HepG2 (cell line): ENCODE measurements around the gene TEAD1. TPM values are rescaled to one million over a fixed set of nuclear protein-coding genes. Genes with fewer than 3 reads are reported as not detected.

Experiments used
- BCL6 ChIP-seq: IDR thresholded peaks from 2 replicates; pipeline ENCODE4 v1.6.1; 2016; ENCODE audit warnings: missing genetic modification reagents, missing compliant biosample characterization
- BORCS8-MEF2B ChIP-seq: sonication (generic); formaldehyde crosslinking; IDR thresholded peaks from 2 replicates; pipeline ENCODE4 v1.8.0; 2022; ENCODE audit warnings: mild to moderate bottlenecking, missing genetic modification reagents
- CC2D1A ChIP-seq: sonication (generic); formaldehyde crosslinking; IDR thresholded peaks from 2 replicates; pipeline ENCODE4 v1.8.1; 2023; ENCODE audit warnings: mild to moderate bottlenecking, missing genetic modification reagents
- FOXM1 ChIP-seq: sonication (generic); formaldehyde crosslinking; IDR thresholded peaks from 2 replicates; pipeline ENCODE4 v1.5.0; 2020; ENCODE audit warnings: missing genetic modification reagents
- HNRNPH1 ChIP-seq: fragments of 200-400 bp; formaldehyde crosslinking; optimal IDR thresholded peaks from 2 replicates; pipeline ENCODE3; 2017; ENCODE audit warnings: mild to moderate bottlenecking, low read depth, low read length
- HNRNPLL ChIP-seq: fragments of 200-400 bp; formaldehyde crosslinking; IDR thresholded peaks from 2 replicates; pipeline ENCODE4 v1.6.1; 2017; ENCODE audit warnings: mild to moderate bottlenecking, low read depth, low read length; ENCODE audit not compliant: poor library complexity, severe bottlenecking
- KDM5B ChIP-seq: sonication (generic); formaldehyde crosslinking; IDR thresholded peaks from 2 replicates; pipeline ENCODE4 v1.4.0; 2020; ENCODE audit warnings: missing genetic modification reagents, mild to moderate bottlenecking, borderline replicate concordance
- MXD4 ChIP-seq: IDR thresholded peaks from 2 replicates; pipeline ENCODE4 v1.6.1; 2016; ENCODE audit warnings: mild to moderate bottlenecking, missing biosample characterization, missing genetic modification reagents
- MXI1 ChIP-seq: IDR thresholded peaks from 3 replicates; pipeline ENCODE4 v1.6.1; 2012; ENCODE audit warnings: low read depth, low read length, inconsistent platforms, borderline replicate concordance
- NCOA2 ChIP-seq: sonication (generic); formaldehyde crosslinking; IDR thresholded peaks from 2 replicates; pipeline ENCODE4 v1.8.0; 2022; ENCODE audit warnings: inconsistent platforms
- SSRP1 ChIP-seq: IDR thresholded peaks from 2 replicates; pipeline ENCODE4 v1.6.1; 2016; ENCODE audit warnings: control low read depth
- TBX3 ChIP-seq: fragments of 450-650 bp; IDR thresholded peaks from 2 replicates; pipeline ENCODE4 v1.6.1; 2017; ENCODE audit warnings: antibody characterized with exemption, mild to moderate bottlenecking, inconsistent platforms, borderline replicate concordance
- ZBTB20 ChIP-seq: sonication (generic); formaldehyde crosslinking; IDR thresholded peaks from 2 replicates; pipeline ENCODE4 v1.8.1; 2023; ENCODE audit warnings: missing genetic modification reagents, low read depth, mild to moderate bottlenecking, borderline replicate concordance
- polyA plus RNA-seq, 8 experiments: library from polyadenylated mRNA; depleted of rRNA in 3 of 8; stranded (reverse) in 7 of 8; unstranded in 1 of 8; fragments of >200 nt; fragmentation: Illumina TruSeq in 4 of 8; extraction: Trizol in 4 of 8; gene quantifications; 2 replicates each; pipeline versions ENCODE4 v1.2.1 to v1.2.3, GENCODE V29; 2011 to 2016; ENCODE audit warnings: low read depth in 4 of 8, missing spikeins in 1 of 8, mixed read lengths in 1 of 8; ENCODE audit not compliant: insufficient read depth in 1 of 8
- total RNA-seq, 5 experiments: library from RNA; depleted of rRNA; stranded (reverse); fragments of >200 nt; fragmentation: Illumina TruSeq; extraction: Trizol; gene quantifications; 2 replicates each; pipeline ENCODE4 v1.2.3, GENCODE V29; 2016; ENCODE audit warnings: low read depth in 1 of 5
- TF ChIP-seq, protein P1 (sequence below): fragments of 450-650 bp; IDR thresholded peaks from 2 replicates; pipeline ENCODE4 v1.6.1; 2017
- TF ChIP-seq, protein P2 (sequence below): sonication (generic); formaldehyde crosslinking; IDR thresholded peaks from 2 replicates; pipeline ENCODE4 v1.4.0; 2020; ENCODE audit warnings: missing genetic modification reagents
- TF ChIP-seq, protein P3 (sequence below): sonication (generic); formaldehyde crosslinking; IDR thresholded peaks from 2 replicates; pipeline ENCODE4 v1.4.0; 2020; ENCODE audit warnings: missing genetic modification reagents
- TF ChIP-seq, protein P4 (sequence below): sonication (generic); formaldehyde crosslinking; IDR thresholded peaks from 2 replicates; pipeline ENCODE4 v1.4.0; 2020; ENCODE audit warnings: missing genetic modification reagents
- TF ChIP-seq, protein P5 (sequence below): sonication (generic); formaldehyde crosslinking; IDR thresholded peaks from 2 replicates; pipeline ENCODE4 v1.5.1; 2020; ENCODE audit warnings: missing genetic modification reagents, mild to moderate bottlenecking, borderline replicate concordance

The TEAD1 gene
- total and polyA plus RNA-seq, 2 of the 13 experiments (the other 11 are each of a cell fraction or from before 2014, with no cell fraction given), result 20.1 to 30.5 TPM

DNA sequence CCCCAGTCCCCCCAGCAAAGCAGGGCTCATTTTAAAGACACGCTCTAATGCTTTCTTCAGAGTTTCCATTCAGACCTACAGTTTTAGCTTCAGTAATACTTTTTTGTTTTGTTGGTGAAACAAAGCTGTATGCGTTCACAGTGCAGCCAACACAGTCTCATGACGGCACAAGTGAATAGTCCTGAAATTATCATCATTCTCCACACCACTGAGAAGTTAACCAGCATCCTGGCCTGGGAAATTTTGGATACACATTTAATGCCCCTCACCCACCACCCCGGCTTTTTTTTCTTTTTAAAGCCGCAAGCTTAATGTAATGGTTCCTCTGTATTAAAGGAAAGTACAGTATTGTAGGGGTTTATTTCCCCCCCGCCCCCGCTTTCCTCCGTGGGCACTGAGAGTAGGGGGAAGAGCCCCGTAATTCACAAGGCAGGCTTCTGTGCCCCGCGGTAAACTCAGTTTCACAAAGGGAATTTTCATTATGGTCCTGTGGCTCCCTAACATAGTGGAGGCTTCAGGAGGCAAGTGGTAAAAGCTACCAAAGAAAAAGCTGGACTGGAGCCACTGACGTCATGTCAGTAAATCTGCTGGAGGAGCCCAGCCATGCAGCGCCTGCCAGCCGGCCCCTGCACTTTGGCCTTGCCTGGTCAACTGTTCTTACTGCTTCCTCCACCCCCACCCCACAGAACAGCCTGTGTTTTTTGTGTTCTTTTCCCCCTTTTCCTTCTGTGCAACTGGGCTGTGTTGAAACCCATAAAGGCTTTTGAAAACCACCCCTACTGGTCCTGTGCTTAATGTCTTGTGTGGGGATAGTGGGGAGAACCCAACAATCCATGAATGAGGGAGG lies 18.2 kb downstream of the TEAD1 start (continued):
- no peak for TF ChIP-seq BORCS8-MEF2B (CRISPR knock-in tag)
- TF ChIP-seq HNRNPLL, result no peak
- TF ChIP-seq BCL6 (CRISPR knock-in tag), result 0 out of 2 replicates have a peak, but pooled peaks have one; percentile 20
- TF ChIP-seq TBX3, result no peak
- TF ChIP-seq, protein P1, sequence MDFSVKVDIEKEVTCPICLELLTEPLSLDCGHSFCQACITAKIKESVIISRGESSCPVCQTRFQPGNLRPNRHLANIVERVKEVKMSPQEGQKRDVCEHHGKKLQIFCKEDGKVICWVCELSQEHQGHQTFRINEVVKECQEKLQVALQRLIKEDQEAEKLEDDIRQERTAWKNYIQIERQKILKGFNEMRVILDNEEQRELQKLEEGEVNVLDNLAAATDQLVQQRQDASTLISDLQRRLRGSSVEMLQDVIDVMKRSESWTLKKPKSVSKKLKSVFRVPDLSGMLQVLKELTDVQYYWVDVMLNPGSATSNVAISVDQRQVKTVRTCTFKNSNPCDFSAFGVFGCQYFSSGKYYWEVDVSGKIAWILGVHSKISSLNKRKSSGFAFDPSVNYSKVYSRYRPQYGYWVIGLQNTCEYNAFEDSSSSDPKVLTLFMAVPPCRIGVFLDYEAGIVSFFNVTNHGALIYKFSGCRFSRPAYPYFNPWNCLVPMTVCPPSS, result no peak
- no peak for TF ChIP-seq ZBTB20 (CRISPR knock-in tag)
- no peak for TF ChIP-seq CC2D1A (CRISPR knock-in tag)
- no peak for TF ChIP-seq SSRP1
- TF ChIP-seq KDM5B, result peak; percentile 51; the same call in 1 of the 2 replicates
- peak; percentile 27; the same call in 1 of the 3 replicates for TF ChIP-seq MXI1
- TF ChIP-seq, protein P2, sequence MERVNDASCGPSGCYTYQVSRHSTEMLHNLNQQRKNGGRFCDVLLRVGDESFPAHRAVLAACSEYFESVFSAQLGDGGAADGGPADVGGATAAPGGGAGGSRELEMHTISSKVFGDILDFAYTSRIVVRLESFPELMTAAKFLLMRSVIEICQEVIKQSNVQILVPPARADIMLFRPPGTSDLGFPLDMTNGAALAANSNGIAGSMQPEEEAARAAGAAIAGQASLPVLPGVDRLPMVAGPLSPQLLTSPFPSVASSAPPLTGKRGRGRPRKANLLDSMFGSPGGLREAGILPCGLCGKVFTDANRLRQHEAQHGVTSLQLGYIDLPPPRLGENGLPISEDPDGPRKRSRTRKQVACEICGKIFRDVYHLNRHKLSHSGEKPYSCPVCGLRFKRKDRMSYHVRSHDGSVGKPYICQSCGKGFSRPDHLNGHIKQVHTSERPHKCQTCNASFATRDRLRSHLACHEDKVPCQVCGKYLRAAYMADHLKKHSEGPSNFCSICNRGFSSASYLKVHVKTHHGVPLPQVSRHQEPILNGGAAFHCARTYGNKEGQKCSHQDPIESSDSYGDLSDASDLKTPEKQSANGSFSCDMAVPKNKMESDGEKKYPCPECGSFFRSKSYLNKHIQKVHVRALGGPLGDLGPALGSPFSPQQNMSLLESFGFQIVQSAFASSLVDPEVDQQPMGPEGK (CRISPR knock-in tag), result peak; percentile 81
- TF ChIP-seq MXD4 (CRISPR knock-in tag), result no peak
- TF ChIP-seq, protein P3, sequence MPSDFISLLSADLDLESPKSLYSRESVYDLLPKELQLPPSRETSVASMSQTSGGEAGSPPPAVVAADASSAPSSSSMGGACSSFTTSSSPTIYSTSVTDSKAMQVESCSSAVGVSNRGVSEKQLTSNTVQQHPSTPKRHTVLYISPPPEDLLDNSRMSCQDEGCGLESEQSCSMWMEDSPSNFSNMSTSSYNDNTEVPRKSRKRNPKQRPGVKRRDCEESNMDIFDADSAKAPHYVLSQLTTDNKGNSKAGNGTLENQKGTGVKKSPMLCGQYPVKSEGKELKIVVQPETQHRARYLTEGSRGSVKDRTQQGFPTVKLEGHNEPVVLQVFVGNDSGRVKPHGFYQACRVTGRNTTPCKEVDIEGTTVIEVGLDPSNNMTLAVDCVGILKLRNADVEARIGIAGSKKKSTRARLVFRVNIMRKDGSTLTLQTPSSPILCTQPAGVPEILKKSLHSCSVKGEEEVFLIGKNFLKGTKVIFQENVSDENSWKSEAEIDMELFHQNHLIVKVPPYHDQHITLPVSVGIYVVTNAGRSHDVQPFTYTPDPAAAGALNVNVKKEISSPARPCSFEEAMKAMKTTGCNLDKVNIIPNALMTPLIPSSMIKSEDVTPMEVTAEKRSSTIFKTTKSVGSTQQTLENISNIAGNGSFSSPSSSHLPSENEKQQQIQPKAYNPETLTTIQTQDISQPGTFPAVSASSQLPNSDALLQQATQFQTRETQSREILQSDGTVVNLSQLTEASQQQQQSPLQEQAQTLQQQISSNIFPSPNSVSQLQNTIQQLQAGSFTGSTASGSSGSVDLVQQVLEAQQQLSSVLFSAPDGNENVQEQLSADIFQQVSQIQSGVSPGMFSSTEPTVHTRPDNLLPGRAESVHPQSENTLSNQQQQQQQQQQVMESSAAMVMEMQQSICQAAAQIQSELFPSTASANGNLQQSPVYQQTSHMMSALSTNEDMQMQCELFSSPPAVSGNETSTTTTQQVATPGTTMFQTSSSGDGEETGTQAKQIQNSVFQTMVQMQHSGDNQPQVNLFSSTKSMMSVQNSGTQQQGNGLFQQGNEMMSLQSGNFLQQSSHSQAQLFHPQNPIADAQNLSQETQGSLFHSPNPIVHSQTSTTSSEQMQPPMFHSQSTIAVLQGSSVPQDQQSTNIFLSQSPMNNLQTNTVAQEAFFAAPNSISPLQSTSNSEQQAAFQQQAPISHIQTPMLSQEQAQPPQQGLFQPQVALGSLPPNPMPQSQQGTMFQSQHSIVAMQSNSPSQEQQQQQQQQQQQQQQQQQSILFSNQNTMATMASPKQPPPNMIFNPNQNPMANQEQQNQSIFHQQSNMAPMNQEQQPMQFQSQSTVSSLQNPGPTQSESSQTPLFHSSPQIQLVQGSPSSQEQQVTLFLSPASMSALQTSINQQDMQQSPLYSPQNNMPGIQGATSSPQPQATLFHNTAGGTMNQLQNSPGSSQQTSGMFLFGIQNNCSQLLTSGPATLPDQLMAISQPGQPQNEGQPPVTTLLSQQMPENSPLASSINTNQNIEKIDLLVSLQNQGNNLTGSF, result no peak
- TF ChIP-seq, protein P4, sequence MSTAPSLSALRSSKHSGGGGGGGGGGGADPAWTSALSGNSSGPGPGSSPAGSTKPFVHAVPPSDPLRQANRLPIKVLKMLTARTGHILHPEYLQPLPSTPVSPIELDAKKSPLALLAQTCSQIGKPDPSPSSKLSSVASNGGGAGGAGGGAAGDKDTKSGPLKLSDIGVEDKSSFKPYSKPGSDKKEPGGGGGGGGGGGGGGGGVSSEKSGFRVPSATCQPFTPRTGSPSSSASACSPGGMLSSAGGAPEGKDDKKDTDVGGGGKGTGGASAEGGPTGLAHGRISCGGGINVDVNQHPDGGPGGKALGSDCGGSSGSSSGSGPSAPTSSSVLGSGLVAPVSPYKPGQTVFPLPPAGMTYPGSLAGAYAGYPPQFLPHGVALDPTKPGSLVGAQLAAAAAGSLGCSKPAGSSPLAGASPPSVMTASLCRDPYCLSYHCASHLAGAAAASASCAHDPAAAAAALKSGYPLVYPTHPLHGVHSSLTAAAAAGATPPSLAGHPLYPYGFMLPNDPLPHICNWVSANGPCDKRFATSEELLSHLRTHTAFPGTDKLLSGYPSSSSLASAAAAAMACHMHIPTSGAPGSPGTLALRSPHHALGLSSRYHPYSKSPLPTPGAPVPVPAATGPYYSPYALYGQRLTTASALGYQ (CRISPR knock-in tag), result no peak
- TF ChIP-seq NCOA2, result peak; percentile 56
- TF ChIP-seq HNRNPH1, result no peak
- no peak for TF ChIP-seq FOXM1 (CRISPR knock-in tag)
- TF ChIP-seq, protein P5, sequence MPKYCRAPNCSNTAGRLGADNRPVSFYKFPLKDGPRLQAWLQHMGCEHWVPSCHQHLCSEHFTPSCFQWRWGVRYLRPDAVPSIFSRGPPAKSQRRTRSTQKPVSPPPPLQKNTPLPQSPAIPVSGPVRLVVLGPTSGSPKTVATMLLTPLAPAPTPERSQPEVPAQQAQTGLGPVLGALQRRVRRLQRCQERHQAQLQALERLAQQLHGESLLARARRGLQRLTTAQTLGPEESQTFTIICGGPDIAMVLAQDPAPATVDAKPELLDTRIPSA, result no peak
